Kidney tubule cell (primary cell): ENCODE results near the gene SLC30A10.
"Not testable (repeated sequence)": the region's sequence is repeated elsewhere in the genome, so short reads cannot be mapped to it uniquely, and the experiment has no call there.

Experiments
- DNase-seq: peaks from one replicate; pipeline ENCODE4 v3.0.0-alpha.2; 2018; ENCODE audit warnings: low spot score

SLC30A10 gene

GRCh38 chr1:219927298-219927955 is 930 bp downstream of the SLC30A10 start:
- no peak for DNase-seq

- no peak for DNase-seq
Measured at GRCh38 chr1:219926363-219926998, 1.9 kb downstream of the SLC30A10 start.

GRCh38 chr1:219924342-219924741 is 4.0 kb downstream of the SLC30A10 start:
- no peak for DNase-seq

- DNase-seq, result peak; percentile 88
Measured at GRCh38 chr1:219917851-219918466, 10.4 kb downstream of the SLC30A10 start.

GRCh38 chr1:219917281-219917680 is 11.1 kb downstream of the SLC30A10 start:
- DNase-seq, result no peak

- DNase-seq, result no peak
Measured at GRCh38 chr1:219916257-219916656, 12.1 kb downstream of the SLC30A10 start.

- no peak for DNase-seq
Measured at GRCh38 chr1:219913005-219913770, 15.2 kb downstream of the SLC30A10 start.

GRCh38 chr1:219910716-219911115 is 17.6 kb downstream of the SLC30A10 start:
- no peak for DNase-seq

GRCh38 chr1:219909476-219909875 is 18.9 kb downstream of the SLC30A10 start:
- no peak for DNase-seq

GRCh38 chr1:219908170-219908569 is 20.2 kb downstream of the SLC30A10 start:
- DNase-seq, result no peak

- no peak for DNase-seq
Measured at GRCh38 chr1:219907772-219908070, 20.6 kb downstream of the SLC30A10 start.

GRCh38 chr1:219906924-219907771 is 21.2 kb downstream of the SLC30A10 start:
- no peak for DNase-seq

GRCh38 chr1:219906565-219906923 is 21.8 kb downstream of the SLC30A10 start:
- DNase-seq, result not testable (repeated sequence)

- no peak for DNase-seq
Measured at GRCh38 chr1:219905524-219905923, 22.8 kb downstream of the SLC30A10 start.

- DNase-seq, result no peak
Measured at GRCh38 chr1:219904934-219905333, 23.4 kb downstream of the SLC30A10 start.

- no peak for DNase-seq
Measured at GRCh38 chr1:219903353-219903871, 24.9 kb downstream of the SLC30A10 start.

- DNase-seq, result no peak
Measured at GRCh38 chr1:219902951-219903350, 25.4 kb downstream of the SLC30A10 start.

GRCh38 chr1:219900882-219901281 is 27.5 kb downstream of the SLC30A10 start:
- no peak for DNase-seq

- no peak for DNase-seq
Measured at GRCh38 chr1:219900201-219900600, 28.2 kb downstream of the SLC30A10 start.

GRCh38 chr1:219898375-219898774 is 30.0 kb downstream of the SLC30A10 start:
- DNase-seq, result no peak

- DNase-seq, result no peak
Measured at GRCh38 chr1:219897914-219898313, 30.4 kb downstream of the SLC30A10 start.

- not testable (repeated sequence) for DNase-seq
Measured at GRCh38 chr1:219892271-219892670, 36.1 kb downstream of the SLC30A10 start.
